GM21576 (cell line): ENCODE results near the gene POU2AF2.
"Not testable (repeated sequence)": the region's sequence is repeated elsewhere in the genome, so short reads cannot be mapped to it uniquely, and the experiment has no call there.

Experiments
- ATAC-seq: cut with Tn5 transposase; IDR thresholded peaks from one replicate; pipeline ENCODE4 v1.9.1; 2021; ENCODE audit warnings: mild to moderate bottlenecking, moderate library complexity; ENCODE audit not compliant: unreplicated experiment

POU2AF2 gene

GRCh38 chr11:111253630-111254029, 8.1 kb downstream of the POU2AF2 start:
- ATAC-seq: no peak

DNA sequence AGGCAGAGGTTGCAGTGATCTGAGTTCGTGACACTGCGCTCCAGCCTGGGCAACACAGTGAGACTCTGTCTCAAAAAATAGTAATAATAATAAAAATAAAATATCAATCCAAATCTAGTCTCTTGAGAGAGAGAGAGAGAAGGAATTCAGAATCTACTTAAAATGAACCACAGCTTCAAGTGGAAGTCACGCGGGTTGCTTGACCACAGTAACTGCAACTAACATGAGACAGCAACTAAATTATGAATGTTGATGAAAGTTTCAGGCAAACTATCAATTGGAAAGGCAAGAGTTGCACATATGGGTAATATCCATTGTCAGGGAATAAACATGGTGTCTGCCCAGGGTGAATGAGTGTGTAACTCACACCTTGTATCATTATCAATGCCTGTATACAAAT, 12.5 kb downstream of the POU2AF2 start:
- ATAC-seq: no peak

GRCh38 chr11:111259896-111260295, 14.4 kb downstream of the POU2AF2 start:
- ATAC-seq: no peak

DNA sequence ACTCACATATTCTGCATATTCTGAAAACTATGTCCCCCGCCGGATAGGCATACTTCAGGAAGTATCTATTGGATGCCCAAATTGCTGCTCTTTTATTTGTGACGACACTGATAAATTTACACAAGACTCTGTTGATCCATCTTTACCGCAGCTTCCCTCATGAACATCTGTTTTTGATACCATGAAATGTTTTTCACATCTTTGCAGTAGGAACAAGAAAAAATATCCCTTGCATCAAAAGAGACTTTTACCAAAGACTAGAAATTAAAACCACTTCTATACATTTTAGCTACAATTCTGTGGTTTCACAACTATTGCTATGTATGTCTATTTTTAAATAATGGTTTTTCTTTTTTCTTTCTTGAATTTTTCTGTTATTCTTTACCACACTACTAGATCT, 15.3 kb downstream of the POU2AF2 start:
- ATAC-seq: no peak

DNA sequence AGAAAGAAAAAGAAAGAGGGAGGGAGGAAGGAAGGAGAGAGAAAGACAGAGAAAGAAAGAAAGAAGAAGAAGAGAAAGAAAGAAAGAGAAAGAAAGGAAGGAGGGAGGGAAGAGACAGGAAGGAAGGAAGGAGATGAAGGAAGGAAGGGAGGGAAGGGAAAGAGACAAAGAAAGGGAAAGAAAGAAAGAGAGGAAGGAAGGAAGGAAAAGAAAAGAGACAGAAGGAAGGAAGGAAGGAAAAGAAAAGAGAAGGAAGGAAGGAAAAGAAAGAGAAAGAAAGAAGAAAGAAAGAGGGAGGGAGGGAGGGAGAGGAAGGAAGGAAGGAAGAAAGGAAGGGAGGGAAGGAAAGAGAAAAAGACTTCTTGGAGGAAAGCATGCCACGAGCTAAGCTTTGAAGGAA, 19.1 kb downstream of the POU2AF2 start:
- no peak for ATAC-seq

GRCh38 chr11:111265421-111265820, 19.9 kb downstream of the POU2AF2 start:
- ATAC-seq: no peak

DNA sequence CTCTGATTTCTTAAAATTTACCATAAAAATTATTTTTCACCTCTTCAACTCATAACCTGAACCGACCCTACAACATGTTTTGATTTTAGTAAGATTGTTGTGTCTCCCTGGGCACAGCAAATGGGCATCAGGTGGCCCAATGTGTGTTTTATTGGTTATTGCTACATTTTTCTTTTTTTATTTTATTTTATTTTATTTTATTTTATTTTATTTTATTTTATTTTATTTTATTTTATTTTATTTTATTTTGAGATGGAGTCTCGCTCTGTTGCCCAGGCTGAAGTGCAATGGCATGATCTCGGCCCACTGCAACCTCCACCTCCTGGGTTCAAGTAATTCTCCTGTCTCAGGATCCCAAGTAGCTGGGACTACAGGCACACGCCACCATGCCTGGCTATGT, 22.8 kb downstream of the POU2AF2 start:
- ATAC-seq: not testable (repeated sequence)

DNA sequence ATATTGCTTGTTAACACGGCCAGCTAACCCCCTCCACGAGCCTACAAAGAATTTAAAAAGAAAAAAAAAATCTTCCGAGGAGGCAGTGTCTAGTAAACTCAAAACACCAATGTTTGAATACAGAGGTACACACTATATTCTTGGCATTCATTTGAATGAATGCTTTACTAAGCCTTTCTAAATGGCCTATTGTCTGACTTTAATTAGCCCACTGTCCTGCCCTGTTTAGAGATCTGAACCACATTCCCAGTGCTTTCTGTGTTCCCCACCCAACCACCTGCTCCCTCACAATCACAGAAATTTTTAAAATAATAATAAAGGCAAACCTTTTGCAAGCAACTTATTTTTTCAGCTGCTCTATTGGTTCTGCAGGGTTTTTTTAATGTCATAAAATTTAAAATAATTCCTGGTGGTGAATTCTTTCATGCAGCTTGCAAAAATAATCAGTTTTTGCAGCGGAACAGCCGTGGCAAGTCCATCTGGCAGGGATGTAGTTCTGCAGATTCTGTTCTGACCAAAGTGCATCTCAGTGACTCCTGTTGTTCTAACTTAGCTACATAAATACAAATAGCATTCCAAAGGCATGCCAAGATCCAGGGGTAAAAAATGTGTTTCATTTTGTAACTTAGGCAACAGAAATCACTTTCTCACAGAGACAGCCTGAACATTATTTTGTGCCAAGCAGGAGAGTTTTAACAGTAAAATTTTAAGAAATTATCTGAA, 23.8 kb downstream of the POU2AF2 start:
- ATAC-seq: no peak

DNA sequence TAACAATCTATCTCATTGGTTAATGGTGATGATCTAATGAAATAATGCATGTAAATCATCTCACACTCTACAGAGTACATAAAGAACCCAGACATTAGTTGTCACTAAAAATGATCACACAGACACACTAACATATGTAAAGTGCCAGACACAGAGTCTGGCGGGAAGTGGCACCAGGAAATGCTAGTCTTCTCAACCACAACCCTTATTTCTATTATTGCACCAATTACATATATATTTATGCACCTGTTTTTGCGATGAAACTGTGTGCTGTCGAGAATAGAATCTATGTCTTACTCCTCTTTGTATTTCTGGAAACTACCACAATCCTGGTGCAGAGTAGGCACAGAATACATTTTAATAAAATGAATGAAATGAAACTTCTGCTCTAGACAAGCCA, 26.9 kb downstream of the POU2AF2 start:
- no peak for ATAC-seq

- no peak for ATAC-seq
Observed at GRCh38 chr11:111282562-111283075, 37.1 kb downstream of the POU2AF2 start.

- ATAC-seq: no peak
Observed at GRCh38 chr11:111283945-111284481, 38.5 kb downstream of the POU2AF2 start.

- ATAC-seq: no peak
Observed at GRCh38 chr11:111285189-111286091, 39.9 kb downstream of the POU2AF2 start.

DNA sequence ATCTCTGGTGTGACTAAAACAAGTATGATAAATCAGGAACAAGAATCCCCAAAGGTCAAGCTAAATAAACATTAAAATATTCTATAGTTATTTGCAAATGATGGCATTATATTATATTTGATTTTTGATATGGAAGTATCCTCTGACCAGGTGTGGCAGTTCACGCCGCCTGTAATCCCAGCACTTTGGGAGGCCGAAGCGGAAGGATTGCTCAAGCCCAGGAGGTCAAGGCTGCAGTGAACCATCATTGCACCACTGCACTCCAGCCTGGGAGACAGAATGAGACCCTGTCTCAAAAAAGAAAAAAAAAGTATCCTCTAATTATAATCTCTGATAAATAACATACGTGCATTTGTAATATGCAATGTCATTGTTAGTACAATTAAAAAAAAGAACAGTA, 46.2 kb downstream of the POU2AF2 start:
- ATAC-seq: no peak

DNA sequence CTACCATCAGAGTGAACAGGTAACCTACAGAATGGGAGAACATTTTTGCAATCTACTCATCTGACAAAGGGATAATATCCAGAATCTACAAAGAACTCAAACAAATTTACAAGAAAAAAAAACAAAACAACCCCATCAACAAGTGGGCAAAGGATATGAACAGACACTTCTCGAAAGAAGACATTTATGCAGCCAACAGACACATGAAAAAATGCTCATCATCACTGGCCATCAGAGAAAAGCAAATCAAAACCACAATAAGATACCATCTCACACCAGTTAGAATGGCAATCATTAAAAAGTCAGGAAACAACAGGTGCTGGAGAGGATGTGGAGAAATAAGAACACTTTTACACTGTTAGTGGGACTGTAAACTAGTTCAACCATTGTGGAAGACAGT, 46.9 kb downstream of the POU2AF2 start:
- ATAC-seq: not testable (repeated sequence)

- ATAC-seq: no peak
Observed at GRCh38 chr11:111296196-111296595, 50.7 kb downstream of the POU2AF2 start.

GRCh38 chr11:111297696-111298095, 52.2 kb downstream of the POU2AF2 start:
- ATAC-seq: no peak

DNA sequence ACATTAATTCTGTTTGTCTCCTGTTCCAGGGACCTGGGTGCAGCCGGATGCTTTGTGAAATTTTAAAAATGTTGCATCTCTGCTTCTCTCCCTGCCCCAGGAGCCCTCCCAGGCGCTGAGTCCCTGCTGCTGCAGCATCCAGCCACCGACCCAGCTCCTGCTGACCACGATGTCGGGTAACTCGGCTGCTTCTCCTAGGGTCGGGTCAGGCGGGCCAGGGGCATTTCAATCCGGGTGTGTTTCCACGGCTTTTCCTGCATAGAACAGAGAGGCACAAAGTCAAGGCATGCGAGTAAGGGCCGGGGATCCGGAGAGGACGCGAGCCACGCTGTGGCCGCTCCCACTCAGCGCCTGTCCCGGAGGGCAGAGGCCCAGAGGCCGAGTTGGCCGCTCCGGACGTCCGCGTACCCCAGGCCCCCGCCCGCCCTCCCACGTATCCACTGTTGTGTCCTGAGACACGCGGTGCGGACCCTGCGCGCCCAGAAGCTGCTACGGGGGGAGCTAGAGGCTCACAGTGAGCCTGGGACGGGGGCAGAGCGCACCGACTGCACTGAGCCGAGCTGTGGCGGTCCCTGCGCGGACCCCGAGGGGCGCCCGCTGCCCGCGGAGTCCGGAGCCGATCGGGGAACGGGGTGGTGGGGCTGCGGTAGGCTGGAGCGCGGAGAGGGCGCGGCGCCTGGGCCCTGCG, 53.0 kb downstream of the POU2AF2 start, which contains the start of gene POU2AF3:
Gene POU2AF3 (plus strand): TSS at position 134 of the 688 bp plus-strand sequence. CDS start 36 bp downstream, at position 170.
- ATAC-seq: peak; percentile 22

GRCh38 chr11:111299101-111300026, 53.8 kb downstream of the POU2AF2 start:
- peak; percentile 63 for ATAC-seq

DNA sequence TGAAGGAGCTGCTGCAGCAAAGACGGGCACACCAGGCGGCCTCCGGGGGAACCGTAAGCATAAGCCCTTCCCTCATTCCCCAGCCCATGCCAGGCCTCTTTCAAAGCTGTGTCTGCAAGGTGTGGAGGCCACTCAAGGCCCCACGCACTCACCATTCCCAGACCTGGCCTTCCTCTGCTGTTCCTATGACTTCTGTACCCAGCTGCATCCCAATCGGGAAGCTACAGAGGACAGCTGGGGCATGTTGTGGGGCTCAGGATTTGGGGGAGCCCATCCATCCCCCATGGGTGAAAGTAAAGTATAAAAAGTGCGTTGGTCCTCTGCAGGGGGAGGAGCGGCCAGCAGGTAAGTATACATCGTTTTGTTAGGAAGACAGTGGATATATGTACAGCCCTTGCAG, 55.0 kb downstream of the POU2AF2 start:
- ATAC-seq: no peak
